HepG2 (cell line): Measurements from ENCODE around the gene HDAC5. TPM values are rescaled to one million over a fixed set of nuclear protein-coding genes. Genes with fewer than 3 reads are reported as not detected.

Experiments
- ETV5 ChIP-seq: IDR thresholded peaks from 2 replicates; pipeline ENCODE4 v1.6.1; 2018; ENCODE audit warnings: missing biosample characterization, missing genetic modification reagents, inconsistent platforms, borderline replicate concordance
- FOSL1 ChIP-seq: sonication (generic); formaldehyde crosslinking; IDR thresholded peaks from 2 replicates; pipeline ENCODE4 v1.9.0; 2021; ENCODE audit warnings: missing genetic modification reagents, borderline replicate concordance
- FOXA1 ChIP-seq, 2 experiments: fragments of 450-650 bp in 1 of 2; sonication (generic) in 1 of 2; formaldehyde crosslinking in 1 of 2; IDR thresholded peaks; 2 replicates each; pipeline versions ENCODE4 v1.4.0 to v1.6.1; 2016 to 2020; ENCODE audit warnings: missing genetic modification reagents in 1 of 2
- GPN1 ChIP-seq: sonication (generic); formaldehyde crosslinking; IDR thresholded peaks from 2 replicates; pipeline ENCODE4 v1.5.1; 2020; ENCODE audit warnings: missing genetic modification reagents, borderline replicate concordance
- HNRNPUL1 ChIP-seq: fragments of 200-400 bp; formaldehyde crosslinking; IDR thresholded peaks from 2 replicates; pipeline ENCODE4 v1.6.1; 2017; ENCODE audit warnings: low read depth, mild to moderate bottlenecking, low read length, moderate library complexity
- MBD4 ChIP-seq: IDR thresholded peaks from 2 replicates; pipeline ENCODE4 v1.6.1; 2012; ENCODE audit warnings: low read length, inconsistent platforms, borderline replicate concordance
- SIX1 ChIP-seq: sonication (generic); formaldehyde crosslinking; IDR thresholded peaks from 2 replicates; pipeline ENCODE4 v1.4.0; 2020; ENCODE audit warnings: missing genetic modification reagents, borderline replicate concordance
- SMARCE1 ChIP-seq: fragments of 450-650 bp; IDR thresholded peaks from 2 replicates; pipeline ENCODE4 v1.6.1; 2017; ENCODE audit warnings: borderline replicate concordance
- ZBTB26 ChIP-seq: IDR thresholded peaks from 2 replicates; pipeline ENCODE4 v1.6.1; 2016; ENCODE audit warnings: missing compliant biosample characterization, missing genetic modification reagents, borderline replicate concordance
- ZNF30 ChIP-seq: sonication (generic); formaldehyde crosslinking; IDR thresholded peaks from 2 replicates; pipeline ENCODE4 v1.5.0; 2020; ENCODE audit warnings: mild to moderate bottlenecking, missing genetic modification reagents
- ZNF549 ChIP-seq: sonication (generic); formaldehyde crosslinking; IDR thresholded peaks from 2 replicates; pipeline ENCODE4 v1.5.0; 2020; ENCODE audit warnings: missing genetic modification reagents
- ZNF775 ChIP-seq: sonication (generic); formaldehyde crosslinking; IDR thresholded peaks from 2 replicates; pipeline ENCODE4 v1.4.0; 2020; ENCODE audit warnings: missing genetic modification reagents, mild to moderate bottlenecking, moderate library complexity, borderline replicate concordance
- polyA plus RNA-seq, 8 experiments: library from polyadenylated mRNA; depleted of rRNA in 3 of 8; stranded (reverse) in 7 of 8; unstranded in 1 of 8; fragments of >200 nt; fragmentation: Illumina TruSeq in 4 of 8; extraction: Trizol in 4 of 8; gene quantifications; 2 replicates each; pipeline versions ENCODE4 v1.2.1 to v1.2.3, GENCODE V29; 2011 to 2016; ENCODE audit warnings: low read depth in 4 of 8, missing spikeins in 1 of 8, mixed read lengths in 1 of 8; ENCODE audit not compliant: insufficient read depth in 1 of 8
- total RNA-seq, 5 experiments: library from RNA; depleted of rRNA; stranded (reverse); fragments of >200 nt; fragmentation: Illumina TruSeq; extraction: Trizol; gene quantifications; 2 replicates each; pipeline ENCODE4 v1.2.3, GENCODE V29; 2016; ENCODE audit warnings: low read depth in 1 of 5
- TF ChIP-seq, protein P1 (sequence below): sonication (generic); formaldehyde crosslinking; IDR thresholded peaks from 2 replicates; pipeline ENCODE4 v1.4.0; 2020; ENCODE audit warnings: mild to moderate bottlenecking, missing genetic modification reagents
- TF ChIP-seq, protein P2 (sequence below), 2 experiments: sonication (generic) in 1 of 2; formaldehyde crosslinking in 1 of 2; IDR thresholded peaks; 2 replicates each; pipeline versions ENCODE4 v1.5.1 to v1.6.1; 2011 to 2020; ENCODE audit warnings: borderline replicate concordance in 1 of 2, low read depth in 1 of 2, low read length in 1 of 2, mild to moderate bottlenecking in 1 of 2, missing genetic modification reagents in 1 of 2, moderate library complexity in 1 of 2
- TF ChIP-seq, protein P3 (sequence below): sonication (generic); formaldehyde crosslinking; IDR thresholded peaks from 2 replicates; pipeline ENCODE4 v1.4.0; 2020; ENCODE audit warnings: mild to moderate bottlenecking, missing genetic modification reagents

The HDAC5 gene
- total and polyA plus RNA-seq, 2 of the 13 experiments (the other 11 are each of a cell fraction or from before 2014, with no cell fraction given): 46.4 to 85.4 TPM

GRCh38 chr17:44110823-44111633, 12.4 kb downstream of the HDAC5 start (continued):
- no peak for TF ChIP-seq FOXA1 (IDR thresholded peaks at IDR 0.05)
- TF ChIP-seq FOXA1 (CRISPR knock-in tag; IDR thresholded peaks at IDR 0.05): peak; percentile 46; the same call in 1 of the 2 replicates
- TF ChIP-seq SIX1 (CRISPR knock-in tag): peak; percentile 78
- TF ChIP-seq SMARCE1: no peak
- no peak for TF ChIP-seq GPN1
- no peak for TF ChIP-seq ZNF549 (CRISPR knock-in tag)
- no peak for TF ChIP-seq MBD4
- no peak for TF ChIP-seq HNRNPUL1
- TF ChIP-seq ZBTB26 (CRISPR knock-in tag): no peak; the same call in 1 of the 2 replicates
- TF ChIP-seq, protein P1, sequence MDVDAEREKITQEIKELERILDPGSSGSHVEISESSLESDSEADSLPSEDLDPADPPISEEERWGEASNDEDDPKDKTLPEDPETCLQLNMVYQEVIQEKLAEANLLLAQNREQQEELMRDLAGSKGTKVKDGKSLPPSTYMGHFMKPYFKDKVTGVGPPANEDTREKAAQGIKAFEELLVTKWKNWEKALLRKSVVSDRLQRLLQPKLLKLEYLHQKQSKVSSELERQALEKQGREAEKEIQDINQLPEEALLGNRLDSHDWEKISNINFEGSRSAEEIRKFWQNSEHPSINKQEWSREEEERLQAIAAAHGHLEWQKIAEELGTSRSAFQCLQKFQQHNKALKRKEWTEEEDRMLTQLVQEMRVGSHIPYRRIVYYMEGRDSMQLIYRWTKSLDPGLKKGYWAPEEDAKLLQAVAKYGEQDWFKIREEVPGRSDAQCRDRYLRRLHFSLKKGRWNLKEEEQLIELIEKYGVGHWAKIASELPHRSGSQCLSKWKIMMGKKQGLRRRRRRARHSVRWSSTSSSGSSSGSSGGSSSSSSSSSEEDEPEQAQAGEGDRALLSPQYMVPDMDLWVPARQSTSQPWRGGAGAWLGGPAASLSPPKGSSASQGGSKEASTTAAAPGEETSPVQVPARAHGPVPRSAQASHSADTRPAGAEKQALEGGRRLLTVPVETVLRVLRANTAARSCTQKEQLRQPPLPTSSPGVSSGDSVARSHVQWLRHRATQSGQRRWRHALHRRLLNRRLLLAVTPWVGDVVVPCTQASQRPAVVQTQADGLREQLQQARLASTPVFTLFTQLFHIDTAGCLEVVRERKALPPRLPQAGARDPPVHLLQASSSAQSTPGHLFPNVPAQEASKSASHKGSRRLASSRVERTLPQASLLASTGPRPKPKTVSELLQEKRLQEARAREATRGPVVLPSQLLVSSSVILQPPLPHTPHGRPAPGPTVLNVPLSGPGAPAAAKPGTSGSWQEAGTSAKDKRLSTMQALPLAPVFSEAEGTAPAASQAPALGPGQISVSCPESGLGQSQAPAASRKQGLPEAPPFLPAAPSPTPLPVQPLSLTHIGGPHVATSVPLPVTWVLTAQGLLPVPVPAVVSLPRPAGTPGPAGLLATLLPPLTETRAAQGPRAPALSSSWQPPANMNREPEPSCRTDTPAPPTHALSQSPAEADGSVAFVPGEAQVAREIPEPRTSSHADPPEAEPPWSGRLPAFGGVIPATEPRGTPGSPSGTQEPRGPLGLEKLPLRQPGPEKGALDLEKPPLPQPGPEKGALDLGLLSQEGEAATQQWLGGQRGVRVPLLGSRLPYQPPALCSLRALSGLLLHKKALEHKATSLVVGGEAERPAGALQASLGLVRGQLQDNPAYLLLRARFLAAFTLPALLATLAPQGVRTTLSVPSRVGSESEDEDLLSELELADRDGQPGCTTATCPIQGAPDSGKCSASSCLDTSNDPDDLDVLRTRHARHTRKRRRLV: peak; percentile 97
- TF ChIP-seq FOSL1: no peak
- TF ChIP-seq, protein P2, sequence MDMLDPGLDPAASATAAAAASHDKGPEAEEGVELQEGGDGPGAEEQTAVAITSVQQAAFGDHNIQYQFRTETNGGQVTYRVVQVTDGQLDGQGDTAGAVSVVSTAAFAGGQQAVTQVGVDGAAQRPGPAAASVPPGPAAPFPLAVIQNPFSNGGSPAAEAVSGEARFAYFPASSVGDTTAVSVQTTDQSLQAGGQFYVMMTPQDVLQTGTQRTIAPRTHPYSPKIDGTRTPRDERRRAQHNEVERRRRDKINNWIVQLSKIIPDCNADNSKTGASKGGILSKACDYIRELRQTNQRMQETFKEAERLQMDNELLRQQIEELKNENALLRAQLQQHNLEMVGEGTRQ (IDR thresholded peaks at IDR 0.05; ENCODE audit: low read depth, low read length): no peak
- TF ChIP-seq, protein P2 (CRISPR knock-in tag; IDR thresholded peaks at IDR 0.05; ENCODE audit: borderline replicate concordance): peak; percentile 57; the same call in 1 of the 2 replicates
- peak; percentile 84; the same call in 1 of the 2 replicates for TF ChIP-seq ZNF775
- TF ChIP-seq, protein P3, sequence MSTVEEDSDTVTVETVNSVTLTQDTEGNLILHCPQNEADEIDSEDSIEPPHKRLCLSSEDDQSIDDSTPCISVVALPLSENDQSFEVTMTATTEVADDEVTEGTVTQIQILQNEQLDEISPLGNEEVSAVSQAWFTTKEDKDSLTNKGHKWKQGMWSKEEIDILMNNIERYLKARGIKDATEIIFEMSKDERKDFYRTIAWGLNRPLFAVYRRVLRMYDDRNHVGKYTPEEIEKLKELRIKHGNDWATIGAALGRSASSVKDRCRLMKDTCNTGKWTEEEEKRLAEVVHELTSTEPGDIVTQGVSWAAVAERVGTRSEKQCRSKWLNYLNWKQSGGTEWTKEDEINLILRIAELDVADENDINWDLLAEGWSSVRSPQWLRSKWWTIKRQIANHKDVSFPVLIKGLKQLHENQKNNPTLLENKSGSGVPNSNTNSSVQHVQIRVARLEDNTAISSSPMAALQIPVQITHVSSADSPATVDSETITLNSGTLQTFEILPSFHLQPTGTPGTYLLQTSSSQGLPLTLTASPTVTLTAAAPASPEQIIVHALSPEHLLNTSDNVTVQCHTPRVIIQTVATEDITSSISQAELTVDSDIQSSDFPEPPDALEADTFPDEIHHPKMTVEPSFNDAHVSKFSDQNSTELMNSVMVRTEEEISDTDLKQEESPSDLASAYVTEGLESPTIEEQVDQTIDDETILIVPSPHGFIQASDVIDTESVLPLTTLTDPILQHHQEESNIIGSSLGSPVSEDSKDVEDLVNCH (CRISPR knock-in tag): no peak
- TF ChIP-seq ETV5: peak; percentile 86; the same call in 1 of the 2 replicates
- TF ChIP-seq ZNF30 (CRISPR knock-in tag): no peak
